Stomach (tissue), 4 donors: Measurements from ENCODE around the gene IL6ST.

Experiments used
- CTCF ChIP-seq, 7 experiments: fragments of 450-650 bp in 4 of 7; fragments of 200-600 bp in 3 of 7; sonication (generic) in 3 of 7; IDR thresholded peaks; one replicate each; pipeline ENCODE4 v1.5.1; 2016 to 2019; ENCODE audit warnings: antibody characterized with exemption in 7 of 7, control low read depth in 2 of 7, mild to moderate bottlenecking in 1 of 7
- EP300 ChIP-seq: sonication (generic); formaldehyde crosslinking; IDR thresholded peaks from one replicate; pipeline ENCODE4 v1.6.1; 2017; ENCODE audit warnings: antibody characterized with exemption

GRCh38 chr5:56006600-56006999 lies 11.8 kb upstream of the IL6ST start:
- no peak for TF ChIP-seq CTCF (IDR thresholded peaks at IDR 0.05)
- no peak for TF ChIP-seq EP300
